ENCODE measurements around the gene MRPS27.

- no peak for TF ChIP-seq CTCF (IDR thresholded peaks at IDR 0.05)
- no peak for TF ChIP-seq NR3C1 (IDR thresholded peaks at IDR 0.05)
- TF ChIP-seq ESRRA (IDR thresholded peaks at IDR 0.05; ENCODE audit: borderline replicate concordance, low read length) = no peak
- no peak for TF ChIP-seq MAFK (IDR thresholded peaks at IDR 0.05; ENCODE audit: partially characterized antibody)
- TF ChIP-seq REST (IDR thresholded peaks at IDR 0.05) = no peak
- no peak for TF ChIP-seq POLR2A (IDR thresholded peaks at IDR 0.05; ENCODE audit: low read length)
- no peak for TF ChIP-seq MYC (IDR thresholded peaks at IDR 0.05; ENCODE audit: borderline replicate concordance, low read length)
- no peak for TF ChIP-seq HOXA7 (CRISPR knock-in tag; IDR thresholded peaks at IDR 0.05)
- TF ChIP-seq TFCP2L1 (CRISPR knock-in tag; IDR thresholded peaks at IDR 0.05) = no peak
- TF ChIP-seq FOSL2 (IDR thresholded peaks at IDR 0.05) = no peak
- no peak for TF ChIP-seq FOSL2 (CRISPR knock-in tag; IDR thresholded peaks at IDR 0.05)
- TF ChIP-seq GATA3 (IDR thresholded peaks at IDR 0.05; ENCODE audit: borderline replicate concordance) = no peak
- no peak for TF ChIP-seq USF2 (IDR thresholded peaks at IDR 0.05)
Observed at GRCh38 chr5:72301557-72301956, 18.5 kb downstream of the MRPS27 start.
